ENCODE measurements around the gene SARS2. TPM values are rescaled to one million over a fixed set of nuclear protein-coding genes. Genes with fewer than 3 reads are reported as not detected.

SARS2 gene
- total RNA-seq, 1 experiment from 2014 or later = 57.4 TPM

DNA sequence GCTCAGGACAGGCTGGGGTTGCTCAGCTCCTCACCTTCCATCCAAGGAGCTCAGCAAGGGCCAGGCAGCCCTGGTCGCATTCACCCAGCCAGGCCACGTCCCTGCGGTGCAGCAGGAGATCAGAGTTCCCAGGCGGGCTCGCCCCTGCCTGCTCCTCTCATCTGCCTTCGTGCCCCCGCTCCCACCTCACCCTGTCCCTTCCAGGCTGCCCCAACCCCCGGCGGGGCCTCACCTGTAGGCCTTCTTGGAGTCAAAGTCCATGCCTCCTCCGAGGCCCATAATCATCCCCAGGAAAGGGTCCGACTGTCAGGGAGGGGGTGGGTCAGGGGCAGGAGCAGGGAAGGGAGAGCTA, 51.2 kb downstream of the SARS2 start:
- Histone ChIP-seq H3K27me3 (ENCODE audit: insufficient read depth, low read length) (peaks cover 2% of the 10 kb centered on the region; the same call in 1 of the 2 replicates), H2BK120ac (ENCODE audit: low read depth, low read length, poor library complexity, severe bottlenecking) (no peak overlapping the region), H3K9me3 (ENCODE audit: control insufficient read depth, low read depth, low read length) (no peaks in the 10 kb centered on the region), H4K20me1 (ENCODE audit: control insufficient read depth, insufficient read depth, insufficient read length) (no peaks in the 10 kb centered on the region), H2BK12ac (ENCODE audit: insufficient read length, low read depth, low read length) (no peak overlapping the region), H3K4me2 (ENCODE audit: insufficient read depth, insufficient read length, low read length) (no peak overlapping the region), H2AFZ (ENCODE audit: low read length) (no peak overlapping the region), H3K18ac (ENCODE audit: insufficient read length, low read depth, low read length) (no peak overlapping the region), H3K79me1 (ENCODE audit: insufficient read depth, low read depth, low read length, poor library complexity, severe bottlenecking) (no peaks in the 10 kb centered on the region), H3K23me2 (ENCODE audit: insufficient read length, low read depth, low read length, poor library complexity, severe bottlenecking) (no peaks in the 10 kb centered on the region), H3T11ph (ENCODE audit: low read length) (no peak overlapping the region), H3K4ac (ENCODE audit: low read depth, low read length) (no peak overlapping the region), H3K23ac (ENCODE audit: insufficient read length, low read depth, low read length) (no peak overlapping the region), H4K8ac (replicated peaks; ENCODE audit: insufficient read length, low read depth, low read length) (no peak overlapping the region), H3K4me1 (ENCODE audit: insufficient read depth, low read length) (peaks cover 3% of the 10 kb centered on the region; the same call in 1 of the 2 replicates), H3K9ac (ENCODE audit: extremely low read depth, insufficient read length, low read length) (no peak overlapping the region), H3K14ac (ENCODE audit: insufficient read depth, low read length) (no peak overlapping the region), H2BK20ac (ENCODE audit: low read depth, low read length, poor library complexity, severe bottlenecking) (no peak overlapping the region), H3K56ac (ENCODE audit: insufficient read length, low read depth, low read length) (no peak overlapping the region), H3K79me2 (ENCODE audit: insufficient read depth, low read length) (no peaks in the 10 kb centered on the region), H4K91ac (ENCODE audit: insufficient read length, low read depth, low read length) (no peak overlapping the region), H2AK5ac (ENCODE audit: insufficient read length, low read length) (no peak overlapping the region), H3K27ac (ENCODE audit: insufficient read length, low read depth, low read length) (no peak overlapping the region), H4K5ac (ENCODE audit: insufficient read length, low read depth, low read length) (no peak overlapping the region), H2BK15ac (ENCODE audit: low read depth, low read length) (no peak overlapping the region), H2BK5ac (ENCODE audit: insufficient read length, low read length) (no peak overlapping the region)
- no CpG with 5 or more reads among the region's 11 CpGs for WGBS (ENCODE audit: extremely low coverage, insufficient read length, low lambda C conversion rate)
- no peak for DNase-seq
- Mint-ChIP-seq H3K36me3 (ENCODE audit: insufficient read depth in 1 of 3, low read depth in 3 of 3) (no peaks in the 10 kb centered on the region; a peak in 1 of 7 replicates), H3K27ac (no peak overlapping the region), H3K9me3 (no peaks in the 10 kb centered on the region), H3K4me3 (no peak overlapping the region), H3K4me1 (peaks cover 19 to 34% of the 10 kb centered on the region in 2 experiments), H3K27me3 (ENCODE audit: low read depth) (no peaks in the 10 kb centered on the region)
- TF ChIP-seq, protein P1, sequence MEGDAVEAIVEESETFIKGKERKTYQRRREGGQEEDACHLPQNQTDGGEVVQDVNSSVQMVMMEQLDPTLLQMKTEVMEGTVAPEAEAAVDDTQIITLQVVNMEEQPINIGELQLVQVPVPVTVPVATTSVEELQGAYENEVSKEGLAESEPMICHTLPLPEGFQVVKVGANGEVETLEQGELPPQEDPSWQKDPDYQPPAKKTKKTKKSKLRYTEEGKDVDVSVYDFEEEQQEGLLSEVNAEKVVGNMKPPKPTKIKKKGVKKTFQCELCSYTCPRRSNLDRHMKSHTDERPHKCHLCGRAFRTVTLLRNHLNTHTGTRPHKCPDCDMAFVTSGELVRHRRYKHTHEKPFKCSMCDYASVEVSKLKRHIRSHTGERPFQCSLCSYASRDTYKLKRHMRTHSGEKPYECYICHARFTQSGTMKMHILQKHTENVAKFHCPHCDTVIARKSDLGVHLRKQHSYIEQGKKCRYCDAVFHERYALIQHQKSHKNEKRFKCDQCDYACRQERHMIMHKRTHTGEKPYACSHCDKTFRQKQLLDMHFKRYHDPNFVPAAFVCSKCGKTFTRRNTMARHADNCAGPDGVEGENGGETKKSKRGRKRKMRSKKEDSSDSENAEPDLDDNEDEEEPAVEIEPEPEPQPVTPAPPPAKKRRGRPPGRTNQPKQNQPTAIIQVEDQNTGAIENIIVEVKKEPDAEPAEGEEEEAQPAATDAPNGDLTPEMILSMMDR (conservative IDR thresholded peaks at IDR 0.05) = no peak
